ENCODE results near the gene LCN2.

DNA sequence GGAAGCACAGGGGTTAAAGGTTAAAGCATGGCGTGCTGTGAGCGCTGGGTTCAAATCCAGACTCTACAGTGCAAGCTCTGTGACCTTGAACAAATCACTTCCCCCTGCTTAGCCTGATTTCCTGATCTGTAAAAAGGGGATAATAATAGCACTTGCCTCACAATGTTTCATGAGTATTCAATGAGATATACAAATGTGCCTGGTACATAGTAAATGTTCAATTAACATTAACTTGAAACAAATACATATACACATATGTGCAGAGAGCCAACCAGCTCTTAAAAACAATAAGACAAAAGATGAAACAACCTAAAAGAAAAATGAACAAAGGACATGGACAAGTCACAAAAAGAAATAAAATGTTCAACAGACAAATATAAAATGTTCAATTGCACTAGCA is 38.1 kb downstream of the LCN2 start:
- TF ChIP-seq ELF4 (IDR thresholded peaks at IDR 0.05) (no peak), FOXM1 (IDR thresholded peaks at IDR 0.05; ENCODE audit: borderline replicate concordance) (no peak), TARDBP (IDR thresholded peaks at IDR 0.05) (no peak), SP1 (IDR thresholded peaks at IDR 0.05) (no peak), L3MBTL2 (conservative IDR thresholded peaks at IDR 0.05) (no peak), SUZ12 (IDR thresholded peaks at IDR 0.05) (no peak), LEF1 (IDR thresholded peaks at IDR 0.05; ENCODE audit: borderline replicate concordance) (no peak), BHLHE40 (IDR thresholded peaks at IDR 0.05; ENCODE audit: borderline replicate concordance) (no peak), NFRKB (IDR thresholded peaks at IDR 0.05) (no peak), FOXK2 (IDR thresholded peaks at IDR 0.05) (no peak), FOXA1 (IDR thresholded peaks at IDR 0.05) (no peak), HDGF (IDR thresholded peaks at IDR 0.05; ENCODE audit: borderline replicate concordance) (no peak), ARNT (IDR thresholded peaks at IDR 0.05) (no peak)
- TF ChIP-seq, protein P1, sequence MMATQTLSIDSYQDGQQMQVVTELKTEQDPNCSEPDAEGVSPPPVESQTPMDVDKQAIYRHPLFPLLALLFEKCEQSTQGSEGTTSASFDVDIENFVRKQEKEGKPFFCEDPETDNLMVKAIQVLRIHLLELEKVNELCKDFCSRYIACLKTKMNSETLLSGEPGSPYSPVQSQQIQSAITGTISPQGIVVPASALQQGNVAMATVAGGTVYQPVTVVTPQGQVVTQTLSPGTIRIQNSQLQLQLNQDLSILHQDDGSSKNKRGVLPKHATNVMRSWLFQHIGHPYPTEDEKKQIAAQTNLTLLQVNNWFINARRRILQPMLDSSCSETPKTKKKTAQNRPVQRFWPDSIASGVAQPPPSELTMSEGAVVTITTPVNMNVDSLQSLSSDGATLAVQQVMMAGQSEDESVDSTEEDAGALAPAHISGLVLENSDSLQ (IDR thresholded peaks at IDR 0.05): no peak

Measured in HEK293T (cell line).